DND-41 (cell line): ENCODE measurements around the gene MRPS27.

Experiments
- CTCF ChIP-seq: IDR thresholded peaks from 2 replicates; pipeline ENCODE4 v1.5.1; 2012; ENCODE audit warnings: borderline replicate concordance, low read length, moderate library complexity, mild to moderate bottlenecking; ENCODE audit not compliant: poor library complexity, severe bottlenecking; ENCODE audit errors: extremely low read depth
- EZH2 ChIP-seq: IDR thresholded peaks from 3 replicates; pipeline ENCODE4 v1.6.1; 2012; ENCODE audit warnings: borderline replicate concordance, low read depth, mild to moderate bottlenecking, moderate library complexity, low read length, inconsistent platforms; ENCODE audit not compliant: severe bottlenecking

- no peak for TF ChIP-seq CTCF
- TF ChIP-seq EZH2, result no peak
These were observed 38.6 kb downstream of the MRPS27 start for GRCh38 chr5:72281430-72281763.
